ENCODE measurements around the gene SHISA5. TPM values are rescaled to one million over a fixed set of nuclear protein-coding genes. Genes with fewer than 3 reads are reported as not detected.
A peak's percentile ranks its signal among the peaks of the same experiment; 100 is the strongest.

The SHISA5 gene
- total and polyA plus RNA-seq, 2 of the 8 experiments (the other 6 are each of a cell fraction or from before 2014, with no cell fraction given), result 196 to 315 TPM

- 0 out of 2 replicates have a peak overlapping the region, but pooled peaks have one; percentile 33 for H2BK12ac ChIP-seq (ENCODE audit: low read depth, low read length)
- no peak overlapping the region; the same call in 1 of the 2 replicates for H4K8ac ChIP-seq (ENCODE audit: extremely low read depth, insufficient read depth, low read length)
- WGBS, 2 experiments (ENCODE audit: extremely low coverage in 1 of 2, insufficient coverage in 1 of 2, insufficient read length in 1 of 2, insufficient replicate concordance in 2 of 2, low coverage in 1 of 2, low lambda C conversion rate in 2 of 2, missing lambda C conversion rate in 1 of 2), result 2% methylated on average over 10 of the region's 60 CpGs; no CpG with 5 or more reads in 1 of the 2 experiments
- peak overlapping the region; percentile 83 for H3K18ac ChIP-seq (ENCODE audit: extremely low read depth, low read length)
- H3K9me3 ChIP-seq (ENCODE audit: insufficient read depth in 2 of 2, low read depth in 1 of 2, low read length in 1 of 2), result no peaks in the 10 kb centered on the region
- peaks cover 7 to 43% (median 22%) of the 10 kb centered on the region in 4 experiments for H3K4me1 ChIP-seq (replicated peaks in 1 of 4; ENCODE audit: control insufficient read depth in 3 of 4, insufficient read depth in 4 of 4, low read length in 3 of 4)
- H2BK5ac ChIP-seq (ENCODE audit: low read depth, low read length), result peak overlapping the region; percentile 82
- peak overlapping the region; percentile 94 for H3K27ac ChIP-seq (ENCODE audit: low read depth, low read length)
- H2BK120ac ChIP-seq (replicated peaks; ENCODE audit: low read depth, low read length), result no peak overlapping the region
- no peak overlapping the region for H2BK20ac ChIP-seq (ENCODE audit: low read length)
- ChIA-PET CTCF (ENCODE audit: partially characterized antibody) (interaction anchor here (0.6 to 5.4 kb wide), 3 partner anchors 15 to 29 kb away, joined by 3 to 34 read pairs (median 12); no protein-coding TSS in a partner anchor), POLR2A (ENCODE audit: partially characterized antibody) (interaction anchor here (0.8 to 31.5 kb wide), 28 partner anchors 8 to 240 kb away, joined by 3 to 650 read pairs (median 5); partner anchors contain the start of genes ATRIP, CCDC51, FBXW12 and PFKFB4)
- H4K5ac ChIP-seq (ENCODE audit: insufficient read length, low read depth, low read length), result peak overlapping the region; percentile 50
- peaks cover 33% of the 10 kb centered on the region for H3K79me1 ChIP-seq (ENCODE audit: low read depth, low read length)
- peak overlapping the region; percentile 37 for H3K56ac ChIP-seq (replicated peaks; ENCODE audit: insufficient read length, low read depth, low read length)
- no peak overlapping the region for H2AFZ ChIP-seq (ENCODE audit: low read length)
- FAIRE-seq (no peak), DNase-seq (ENCODE audit: low read depth in 1 of 2, low spot score in 2 of 2) (peak in 1 of 2 experiments; percentile 78)
- H3K27me3 ChIP-seq (replicated peaks in 1 of 4; ENCODE audit: control insufficient read depth in 3 of 4, extremely low read depth in 1 of 4, insufficient read depth in 3 of 4, low read length in 3 of 4), result no peaks in the 10 kb centered on the region
- no peak overlapping the region for H3K14ac ChIP-seq (ENCODE audit: insufficient read length)
- H3K4me2 ChIP-seq (ENCODE audit: insufficient read depth in 1 of 2, low read depth in 2 of 2, low read length in 2 of 2), result peak overlapping the region; percentile 91 to 98
- H3K23ac ChIP-seq (ENCODE audit: insufficient read length), result no peak overlapping the region
- H3K4ac ChIP-seq (replicated peaks; ENCODE audit: insufficient read length, low read depth, low read length), result no peak overlapping the region
- H3K79me2 ChIP-seq (ENCODE audit: control insufficient read depth in 1 of 2, insufficient read depth in 2 of 2, low read length in 2 of 2), result peaks cover 32 to 63% of the 10 kb centered on the region in 2 experiments
- peak overlapping the region; percentile 63 to 98 (median 94) for H3K9ac ChIP-seq (replicated peaks in 1 of 4; ENCODE audit: extremely low read depth in 1 of 4, low read depth in 3 of 4, low read length in 3 of 4)
- no peak overlapping the region for H4K91ac ChIP-seq (replicated peaks; ENCODE audit: insufficient read length, low read length)
- H4K20me1 ChIP-seq (replicated peaks in 1 of 2; ENCODE audit: control insufficient read depth in 1 of 2, insufficient read depth in 2 of 2, low read length in 2 of 2), result peaks cover 8 to 23% of the 10 kb centered on the region in 2 experiments
- H3K23me2 ChIP-seq (ENCODE audit: low read depth, low read length), result peaks cover 13% of the 10 kb centered on the region
- H3K4me3 ChIP-seq (ENCODE audit: extremely low read depth in 1 of 4, insufficient read depth in 2 of 4, low read depth in 3 of 4, low read length in 4 of 4), result peak overlapping the region; percentile 66 to 85 (median 76)
- no peak overlapping the region for H2AK5ac ChIP-seq (ENCODE audit: low read depth, low read length)
- H3K36me3 ChIP-seq (ENCODE audit: control insufficient read depth in 2 of 4, insufficient read depth in 4 of 4, low read length in 3 of 4), result peaks cover 2 to 18% (median 10%) of the 10 kb centered on the region in 4 experiments; a peak in 7 of 8 replicates
- H2BK15ac ChIP-seq (ENCODE audit: low read length), result no peak overlapping the region
- no peak for TF ChIP-seq KDM5A (IDR thresholded peaks at IDR 0.05; ENCODE audit: low read length)
- peak; percentile 28 for TF ChIP-seq TAF1 (IDR thresholded peaks at IDR 0.05; ENCODE audit: low read depth, low read length)
- no peak; the same call in none of the 2 replicates for TF ChIP-seq PHF8 (conservative IDR thresholded peaks at IDR 0.05; ENCODE audit: low read depth, low read length)
- peak; percentile 91 for TF ChIP-seq POLR2AphosphoS5 (IDR thresholded peaks at IDR 0.05; ENCODE audit: low read depth, low read length)
- TF ChIP-seq RAD21 (IDR thresholded peaks at IDR 0.05 in 1 of 2, conservative IDR thresholded peaks at IDR 0.05 in 1 of 2; ENCODE audit: low read depth in 2 of 2, low read length in 2 of 2), result no peak
- no peak for TF ChIP-seq TBP (IDR thresholded peaks at IDR 0.05; ENCODE audit: low read depth, low read length)
- no peak for TF ChIP-seq RNF2 (IDR thresholded peaks at IDR 0.05; ENCODE audit: borderline replicate concordance, low read depth, low read length, missing control alignments, poor library complexity, severe bottlenecking)
- no peak for TF ChIP-seq GTF2F1 (IDR thresholded peaks at IDR 0.05; ENCODE audit: borderline replicate concordance, low read depth, low read length)
- TF ChIP-seq CHD2 (IDR thresholded peaks at IDR 0.05; ENCODE audit: low read length), result no peak
- TF ChIP-seq KDM1A (IDR thresholded peaks at IDR 0.05; ENCODE audit: borderline replicate concordance, low read length), result no peak
- no peak for TF ChIP-seq CBX5 (IDR thresholded peaks at IDR 0.05; ENCODE audit: low read depth, low read length)
- peak in 1 of 2 experiments; percentile 78; a peak in 1 of 3 replicates for TF ChIP-seq POLR2A (IDR thresholded peaks at IDR 0.05; ENCODE audit: control extremely low read depth in 1 of 2, low read depth in 2 of 2, low read length in 2 of 2)
Measured at GRCh38 chr3:48428572-48429316, 75.2 kb downstream of the SHISA5 start.

Data from H1 (cell line).